Measurements from ENCODE around the gene HSPA12B. TPM values are rescaled to one million over a fixed set of nuclear protein-coding genes. Genes with fewer than 3 reads are reported as not detected.

The HSPA12B gene
- polyA plus RNA-seq, 1 experiment, result 0.05 TPM

GRCh38 chr20:3764659-3765058 is 32.2 kb downstream of the HSPA12B start:
- Histone ChIP-seq H3K27ac (ENCODE audit: low read depth, low read length) (no peak overlapping the region), H3K9me3 (ENCODE audit: control insufficient read depth, insufficient read depth, low read length) (no peaks in the 10 kb centered on the region), H3K27me3 (ENCODE audit: control insufficient read depth, insufficient read depth, low read length) (no peaks in the 10 kb centered on the region), H3K4me3 (ENCODE audit: low read depth, low read length) (no peak overlapping the region)
- DNase-seq (ENCODE audit: low read depth, low spot score), result no peak
- TF ChIP-seq CTCF (IDR thresholded peaks at IDR 0.05; ENCODE audit: low read depth, low read length), result no peak
- ChIA-PET CTCF (interaction anchor here (1.6 kb wide), 1 partner anchor 48 kb away, joined by 3 read pairs; no protein-coding TSS in a partner anchor), POLR2A (no interaction called here)

- Histone ChIP-seq H3K27me3 (ENCODE audit: control insufficient read depth, insufficient read depth, low read length) (no peaks in the 10 kb centered on the region), H3K27ac (ENCODE audit: low read depth, low read length) (no peak overlapping the region), H3K9me3 (ENCODE audit: control insufficient read depth, insufficient read depth, low read length) (no peaks in the 10 kb centered on the region), H3K4me3 (ENCODE audit: low read depth, low read length) (no peak overlapping the region)
- DNase-seq (ENCODE audit: low read depth, low spot score), result no peak
- TF ChIP-seq CTCF (IDR thresholded peaks at IDR 0.05; ENCODE audit: low read depth, low read length), result no peak
- ChIA-PET CTCF (interaction anchor here (1.1 to 1.6 kb wide), 2 partner anchors 43 to 49 kb away, joined by 3 to 4 read pairs; no protein-coding TSS in a partner anchor), POLR2A (no interaction called here)
Measured at GRCh38 chr20:3765171-3765882, 32.8 kb downstream of the HSPA12B start.

GRCh38 chr20:3766422-3767109 is 34.1 kb downstream of the HSPA12B start:
- no peak for TF ChIP-seq CTCF (IDR thresholded peaks at IDR 0.05; ENCODE audit: low read depth, low read length)
- no peaks in the 10 kb centered on the region for H3K27me3 ChIP-seq (ENCODE audit: control insufficient read depth, insufficient read depth, low read length)
- no peak overlapping the region for H3K27ac ChIP-seq (ENCODE audit: low read depth, low read length)
- no peaks in the 10 kb centered on the region for H3K9me3 ChIP-seq (ENCODE audit: control insufficient read depth, insufficient read depth, low read length)
- H3K4me3 ChIP-seq (ENCODE audit: low read depth, low read length), result peak overlapping the region; percentile 77
- no peak for DNase-seq (ENCODE audit: low read depth, low spot score)
- ChIA-PET CTCF (no interaction called here), POLR2A (interaction anchor here (0.9 kb wide), 1 partner anchor 12 kb away, joined by 3 read pairs; no protein-coding TSS in a partner anchor)

GRCh38 chr20:3767110-3767426 is 34.6 kb downstream of the HSPA12B start:
- Histone ChIP-seq H3K27me3 (ENCODE audit: control insufficient read depth, insufficient read depth, low read length) (no peaks in the 10 kb centered on the region), H3K9me3 (ENCODE audit: control insufficient read depth, insufficient read depth, low read length) (no peaks in the 10 kb centered on the region), H3K27ac (ENCODE audit: low read depth, low read length) (no peak overlapping the region), H3K4me3 (ENCODE audit: low read depth, low read length) (peak overlapping the region; percentile 77)
- ChIA-PET CTCF (interaction anchor here (1.2 to 2.1 kb wide), 4 partner anchors 11 to 52 kb away, joined by 4 to 18 read pairs (median 10); partner anchors contain the start of gene SPEF1), POLR2A (interaction anchor here (0.6 to 2.3 kb wide), 5 partner anchors 11 to 85 kb away, joined by 3 to 14 read pairs (median 7); partner anchors contain the start of genes ADAM33 and AP5S1)
- no peak for DNase-seq (ENCODE audit: low read depth, low spot score)
- TF ChIP-seq CTCF (IDR thresholded peaks at IDR 0.05; ENCODE audit: low read depth, low read length), result no peak
